ENCODE results near the gene YIF1B.
"Not testable (repeated sequence)": the region's sequence is repeated elsewhere in the genome, so short reads cannot be mapped to it uniquely, and the experiment has no call there.

The YIF1B gene, protein sequence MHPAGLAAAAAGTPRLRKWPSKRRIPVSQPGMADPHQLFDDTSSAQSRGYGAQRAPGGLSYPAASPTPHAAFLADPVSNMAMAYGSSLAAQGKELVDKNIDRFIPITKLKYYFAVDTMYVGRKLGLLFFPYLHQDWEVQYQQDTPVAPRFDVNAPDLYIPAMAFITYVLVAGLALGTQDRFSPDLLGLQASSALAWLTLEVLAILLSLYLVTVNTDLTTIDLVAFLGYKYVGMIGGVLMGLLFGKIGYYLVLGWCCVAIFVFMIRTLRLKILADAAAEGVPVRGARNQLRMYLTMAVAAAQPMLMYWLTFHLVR

DNA sequence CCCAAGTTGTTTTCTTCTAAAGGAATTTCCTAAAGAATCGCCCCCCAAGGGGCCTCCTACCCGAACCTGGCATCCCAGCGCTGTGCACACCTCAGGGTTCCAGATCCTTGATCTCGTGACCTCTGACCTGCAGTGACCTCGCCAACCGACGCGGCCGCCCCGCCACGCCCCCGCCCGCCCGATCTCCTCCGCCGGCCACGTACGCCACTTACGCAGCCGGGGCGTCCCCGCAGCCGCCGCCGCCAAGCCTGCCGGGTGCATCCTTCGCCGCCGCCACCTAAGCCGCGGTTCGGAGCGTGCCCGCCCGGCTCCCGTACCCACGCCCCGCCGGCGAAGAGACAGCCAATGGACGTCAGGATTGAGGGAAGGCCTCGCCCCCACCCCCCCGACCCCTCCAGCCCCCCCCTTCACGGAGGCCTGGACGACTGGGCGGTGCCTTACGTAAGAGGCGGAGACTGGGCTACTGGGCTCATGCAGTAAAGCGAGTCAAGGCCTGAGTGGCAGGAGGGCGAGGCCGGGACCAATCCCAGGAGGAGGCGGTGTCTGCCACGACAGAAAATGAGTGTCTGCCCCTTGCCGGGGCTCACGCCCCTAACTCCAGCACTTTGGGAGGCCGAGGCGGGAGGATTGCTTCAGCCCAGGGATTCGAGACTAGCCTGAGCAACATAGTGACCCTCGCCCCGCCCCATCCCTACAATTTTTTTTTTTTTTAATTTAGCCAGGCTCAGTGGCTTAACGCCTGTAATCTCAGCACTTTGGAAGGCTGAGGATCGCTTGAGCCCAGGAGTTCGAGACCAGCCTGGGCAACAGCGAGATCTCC, at the start of gene YIF1B:
Gene YIF1B (minus strand): TSS at position 291 of the 820 bp plus-strand sequence. CDS start 30 bp downstream, at position 261.
- Histone ChIP-seq H3K9ac (ENCODE audit: low read length) (peak within 1 kb of the TSS; percentile 75), H3K27me3 (replicated peaks; ENCODE audit: insufficient read depth, low read length) (peaks cover 23% of the 10 kb centered on the region), H3K79me2 (ENCODE audit: low read length) (peaks cover 12% of the 10 kb centered on the region), H3K36me3 (replicated peaks; ENCODE audit: insufficient read depth, low read length) (no peaks in the 10 kb centered on the region), H4K20me1 (ENCODE audit: insufficient read depth, low read length) (no peaks in the 10 kb centered on the region), H3K4me2 (ENCODE audit: low read depth, low read length) (peak within 1 kb of the TSS; percentile 99), H3F3A (ENCODE audit: insufficient read depth, low read length) (no peaks in the 10 kb centered on the region), H3K27ac (ENCODE audit: low read length) (peak within 1 kb of the TSS; percentile 63; the same call in 1 of the 2 replicates), H2AFZ (ENCODE audit: low read length) (peak within 1 kb of the TSS; percentile 100), H3K4me1 (ENCODE audit: low read length) (no peaks in the 10 kb centered on the region), H3K4me3 (ENCODE audit: low read length) (peak within 1 kb of the TSS; percentile 94), H3K9me2 (replicated peaks; ENCODE audit: insufficient read depth, low read length) (no peaks in the 10 kb centered on the region), H3K9me3 (replicated peaks; ENCODE audit: insufficient read depth, low read length) (no peaks in the 10 kb centered on the region)
- no peak for TF ChIP-seq EZH2phosphoT487 (IDR thresholded peaks at IDR 0.05; ENCODE audit: low read length)
- no peak for TF ChIP-seq EZH2 (optimal IDR thresholded peaks at IDR 0.05; ENCODE audit: low read depth, low read length)
- TF ChIP-seq, protein P1, sequence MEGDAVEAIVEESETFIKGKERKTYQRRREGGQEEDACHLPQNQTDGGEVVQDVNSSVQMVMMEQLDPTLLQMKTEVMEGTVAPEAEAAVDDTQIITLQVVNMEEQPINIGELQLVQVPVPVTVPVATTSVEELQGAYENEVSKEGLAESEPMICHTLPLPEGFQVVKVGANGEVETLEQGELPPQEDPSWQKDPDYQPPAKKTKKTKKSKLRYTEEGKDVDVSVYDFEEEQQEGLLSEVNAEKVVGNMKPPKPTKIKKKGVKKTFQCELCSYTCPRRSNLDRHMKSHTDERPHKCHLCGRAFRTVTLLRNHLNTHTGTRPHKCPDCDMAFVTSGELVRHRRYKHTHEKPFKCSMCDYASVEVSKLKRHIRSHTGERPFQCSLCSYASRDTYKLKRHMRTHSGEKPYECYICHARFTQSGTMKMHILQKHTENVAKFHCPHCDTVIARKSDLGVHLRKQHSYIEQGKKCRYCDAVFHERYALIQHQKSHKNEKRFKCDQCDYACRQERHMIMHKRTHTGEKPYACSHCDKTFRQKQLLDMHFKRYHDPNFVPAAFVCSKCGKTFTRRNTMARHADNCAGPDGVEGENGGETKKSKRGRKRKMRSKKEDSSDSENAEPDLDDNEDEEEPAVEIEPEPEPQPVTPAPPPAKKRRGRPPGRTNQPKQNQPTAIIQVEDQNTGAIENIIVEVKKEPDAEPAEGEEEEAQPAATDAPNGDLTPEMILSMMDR (IDR thresholded peaks at IDR 0.05; ENCODE audit: low read length): no peak
- peak; percentile 97 for DNase-seq

DNA sequence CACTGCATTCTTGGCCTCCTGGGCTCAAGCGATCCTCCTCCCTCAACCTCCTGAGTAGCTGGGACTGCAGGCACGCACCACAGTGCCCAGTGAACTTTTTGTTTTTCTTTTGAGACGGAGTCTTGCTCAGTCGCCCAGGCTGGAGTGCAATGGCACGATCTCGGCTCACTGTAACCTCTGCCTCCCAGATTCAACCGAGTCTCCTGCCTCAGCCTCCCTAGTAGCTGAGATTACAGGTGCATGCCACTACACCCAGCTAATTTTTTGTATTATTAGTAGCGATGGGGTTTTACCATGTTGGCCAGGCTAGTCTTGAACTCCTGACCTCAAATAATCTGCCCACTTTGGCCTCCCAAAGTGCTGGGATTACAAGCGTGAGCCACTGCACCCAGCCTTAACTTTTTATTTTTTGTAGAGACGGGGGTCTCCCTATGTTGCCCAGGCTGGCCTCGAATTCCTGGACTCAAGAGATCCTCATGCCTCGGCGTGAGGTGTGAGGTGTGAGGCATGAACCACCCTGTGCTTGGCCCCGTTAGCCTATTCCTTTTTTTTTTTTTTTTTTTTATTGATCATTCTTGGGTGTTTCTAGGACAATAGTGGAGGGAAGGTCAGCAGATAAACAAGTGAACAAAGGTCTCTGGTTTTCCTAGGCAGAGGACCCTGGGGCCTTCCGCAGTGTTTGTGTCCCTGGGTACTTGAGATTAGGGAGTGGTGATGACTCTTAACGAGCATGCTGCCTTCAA, 47.4 kb upstream of the YIF1B start:
- H3K4me1 ChIP-seq (ENCODE audit: low read length); H3K27ac ChIP-seq (ENCODE audit: low read length); H3K79me2 ChIP-seq (ENCODE audit: low read length); H2AFZ ChIP-seq (ENCODE audit: low read length); H4K20me1 ChIP-seq (ENCODE audit: insufficient read depth, low read length); DNase-seq; H3K9ac ChIP-seq (ENCODE audit: low read length); H3K36me3 ChIP-seq (replicated peaks; ENCODE audit: insufficient read depth, low read length); H3K9me2 ChIP-seq (replicated peaks; ENCODE audit: insufficient read depth, low read length); H3F3A ChIP-seq (ENCODE audit: insufficient read depth, low read length); H3K9me3 ChIP-seq (replicated peaks; ENCODE audit: insufficient read depth, low read length): not testable (repeated sequence)
- H3K27me3 ChIP-seq (replicated peaks; ENCODE audit: insufficient read depth, low read length): peaks cover 61% of the 10 kb centered on the region
- peak overlapping the region; percentile 56 for H3K4me3 ChIP-seq (ENCODE audit: low read length)
- H3K4me2 ChIP-seq (ENCODE audit: low read depth, low read length): peak overlapping the region; percentile 88; the same call in 1 of the 2 replicates

DNA sequence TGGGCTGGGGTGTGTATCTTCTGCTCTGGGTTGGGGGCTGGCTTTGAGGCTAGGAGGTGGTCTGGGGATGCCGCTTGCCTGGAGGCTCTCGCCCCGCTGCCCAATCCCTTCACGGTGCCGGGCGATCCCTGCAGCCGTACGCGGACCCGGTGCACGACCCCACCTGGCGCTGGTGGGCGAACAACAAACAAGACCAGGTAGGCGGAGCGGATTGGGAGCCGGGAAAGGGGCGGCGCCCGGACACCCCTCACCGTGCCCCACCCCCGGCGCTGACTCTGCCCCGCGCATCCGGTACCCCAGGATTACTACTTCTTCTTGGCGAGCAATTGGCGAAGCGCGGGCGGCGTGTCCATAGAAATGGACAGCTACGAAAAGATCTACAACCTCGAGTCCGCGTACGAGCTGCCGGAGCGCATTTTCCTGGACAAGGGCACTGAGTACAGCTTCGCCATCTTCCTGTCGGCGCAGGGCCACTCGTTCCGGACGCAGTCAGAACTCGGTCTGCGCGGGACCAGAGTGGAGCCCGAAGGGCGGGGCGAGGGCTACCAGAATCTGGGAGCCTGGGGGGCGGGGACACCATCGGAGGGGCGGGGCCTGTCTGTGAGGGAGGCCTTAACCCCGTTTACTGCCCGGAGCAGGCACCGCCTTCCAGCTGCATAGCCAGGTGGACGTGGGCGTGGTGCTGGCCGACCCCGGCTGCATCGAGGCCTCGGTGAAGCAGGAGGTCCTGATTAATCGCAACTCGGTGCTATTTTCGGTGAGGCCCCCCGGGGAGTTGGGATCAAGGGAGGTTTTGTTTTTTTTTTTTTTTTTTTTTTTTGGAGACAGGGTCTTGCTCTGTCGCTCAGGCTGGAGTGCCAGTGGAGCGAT, 46.6 kb upstream of the YIF1B start:
- no peak overlapping the region for H3K9ac ChIP-seq (ENCODE audit: low read length)
- H3K4me2 ChIP-seq (ENCODE audit: low read depth, low read length): peak overlapping the region; percentile 88; the same call in 1 of the 2 replicates

More for the DNA sequence above, 46.6 kb upstream of the YIF1B start:
- H3K9me2 ChIP-seq (replicated peaks; ENCODE audit: insufficient read depth, low read length): no peaks in the 10 kb centered on the region
- no peaks in the 10 kb centered on the region for H3K9me3 ChIP-seq (replicated peaks; ENCODE audit: insufficient read depth, low read length)
- no peak overlapping the region for H3K27ac ChIP-seq (ENCODE audit: low read length)
- no peaks in the 10 kb centered on the region for H3F3A ChIP-seq (ENCODE audit: insufficient read depth, low read length)
- TF ChIP-seq EZH2 (optimal IDR thresholded peaks at IDR 0.05; ENCODE audit: low read depth, low read length): no peak
- TF ChIP-seq, protein P1 (IDR thresholded peaks at IDR 0.05; ENCODE audit: low read length): no peak
- no peak for TF ChIP-seq EZH2phosphoT487 (IDR thresholded peaks at IDR 0.05; ENCODE audit: low read length)
- H3K27me3 ChIP-seq (replicated peaks; ENCODE audit: insufficient read depth, low read length): peaks cover 62% of the 10 kb centered on the region
- H3K36me3 ChIP-seq (replicated peaks; ENCODE audit: insufficient read depth, low read length): no peaks in the 10 kb centered on the region
- H3K4me1 ChIP-seq (ENCODE audit: low read length): no peaks in the 10 kb centered on the region
- H4K20me1 ChIP-seq (ENCODE audit: insufficient read depth, low read length): no peaks in the 10 kb centered on the region
- peak; percentile 71 for DNase-seq
- H3K79me2 ChIP-seq (ENCODE audit: low read length): no peaks in the 10 kb centered on the region
- H3K4me3 ChIP-seq (ENCODE audit: low read length): peak overlapping the region; percentile 56
- H2AFZ ChIP-seq (ENCODE audit: low read length): peak overlapping the region; percentile 71

All from MM.1S (cell line).